Mucosa of stomach (tissue), 1 donor: ENCODE data around the gene UGT1A6.

Source experiments
- H3K27me3 ChIP-seq: one replicate; pipeline ENCODE4 v1.7.0; 2013; ENCODE audit warnings: mild to moderate bottlenecking, low read length; ENCODE audit not compliant: control insufficient read depth, insufficient read depth
- H3K36me3 ChIP-seq: one replicate; pipeline ENCODE4 v1.7.0; 2013; ENCODE audit warnings: low read length; ENCODE audit not compliant: control insufficient read depth, insufficient read depth
- H3K4me1 ChIP-seq: one replicate; pipeline ENCODE4 v1.7.0; 2013; ENCODE audit warnings: mild to moderate bottlenecking, low read length; ENCODE audit not compliant: control insufficient read depth, insufficient read depth
- H3K4me3 ChIP-seq: one replicate; pipeline ENCODE4 v1.7.0; 2013; ENCODE audit warnings: low read length
- H3K9ac ChIP-seq: one replicate; pipeline ENCODE4 v1.7.0; 2013; ENCODE audit warnings: mild to moderate bottlenecking, low read length, moderate library complexity
- H3K9me3 ChIP-seq: one replicate; pipeline ENCODE4 v1.7.0; 2013; ENCODE audit warnings: mild to moderate bottlenecking, low read length, moderate library complexity; ENCODE audit not compliant: control insufficient read depth
- donor health status: Pancreatic carcinoma.

The UGT1A6 gene

GRCh38 chr2:233813236-233814055, 120.8 kb downstream of the UGT1A6 start:
- Histone ChIP-seq H3K36me3 (no peaks in the 10 kb centered on the region), H3K9me3 (no peaks in the 10 kb centered on the region), H3K4me1 (no peaks in the 10 kb centered on the region), H3K4me3 (no peak overlapping the region), H3K9ac (no peak overlapping the region), H3K27me3 (no peaks in the 10 kb centered on the region)

GRCh38 chr2:233814056-233814835, 121.6 kb downstream of the UGT1A6 start:
- H3K4me3 ChIP-seq = no peak overlapping the region
- H3K9ac ChIP-seq = no peak overlapping the region
- H3K27me3 ChIP-seq = no peaks in the 10 kb centered on the region
- no peaks in the 10 kb centered on the region for H3K4me1 ChIP-seq
- no peaks in the 10 kb centered on the region for H3K36me3 ChIP-seq
- H3K9me3 ChIP-seq = no peaks in the 10 kb centered on the region

- Histone ChIP-seq H3K36me3 (no peaks in the 10 kb centered on the region), H3K4me1 (no peaks in the 10 kb centered on the region), H3K9me3 (no peaks in the 10 kb centered on the region), H3K27me3 (no peaks in the 10 kb centered on the region), H3K9ac (no peak overlapping the region), H3K4me3 (no peak overlapping the region)
Observed at GRCh38 chr2:233815861-233816260, 123.2 kb downstream of the UGT1A6 start.

- Histone ChIP-seq H3K4me3 (no peak overlapping the region), H3K36me3 (no peaks in the 10 kb centered on the region), H3K9me3 (no peaks in the 10 kb centered on the region), H3K9ac (no peak overlapping the region), H3K4me1 (no peaks in the 10 kb centered on the region), H3K27me3 (no peaks in the 10 kb centered on the region)
Observed at GRCh38 chr2:233816334-233816733, 123.6 kb downstream of the UGT1A6 start.

GRCh38 chr2:233816771-233817170, 124.1 kb downstream of the UGT1A6 start:
- Histone ChIP-seq H3K36me3 (no peaks in the 10 kb centered on the region), H3K9me3 (no peaks in the 10 kb centered on the region), H3K27me3 (no peaks in the 10 kb centered on the region), H3K4me1 (no peaks in the 10 kb centered on the region), H3K9ac (no peak overlapping the region), H3K4me3 (no peak overlapping the region)

- no peaks in the 10 kb centered on the region for H3K27me3 ChIP-seq
- no peak overlapping the region for H3K4me3 ChIP-seq
- no peaks in the 10 kb centered on the region for H3K9me3 ChIP-seq
- H3K4me1 ChIP-seq = no peaks in the 10 kb centered on the region
- no peak overlapping the region for H3K9ac ChIP-seq
- no peaks in the 10 kb centered on the region for H3K36me3 ChIP-seq
Observed at GRCh38 chr2:233817361-233817911, 124.7 kb downstream of the UGT1A6 start.

- Histone ChIP-seq H3K9ac (no peak overlapping the region), H3K4me3 (no peak overlapping the region), H3K36me3 (no peaks in the 10 kb centered on the region), H3K4me1 (peaks cover under 1% of the 10 kb centered on the region), H3K9me3 (no peaks in the 10 kb centered on the region), H3K27me3 (no peaks in the 10 kb centered on the region)
Observed at GRCh38 chr2:233817995-233818638, 125.4 kb downstream of the UGT1A6 start.

- Histone ChIP-seq H3K4me1 (peaks cover 8% of the 10 kb centered on the region), H3K9ac (no peak overlapping the region), H3K27me3 (no peaks in the 10 kb centered on the region), H3K36me3 (no peaks in the 10 kb centered on the region), H3K9me3 (no peaks in the 10 kb centered on the region), H3K4me3 (no peak overlapping the region)
Observed at GRCh38 chr2:233818639-233819621, 126.2 kb downstream of the UGT1A6 start.

GRCh38 chr2:233819884-233820773, 127.4 kb downstream of the UGT1A6 start:
- Histone ChIP-seq H3K9ac (no peak overlapping the region), H3K36me3 (no peaks in the 10 kb centered on the region), H3K27me3 (no peaks in the 10 kb centered on the region), H3K9me3 (no peaks in the 10 kb centered on the region), H3K4me3 (no peak overlapping the region), H3K4me1 (peaks cover 8% of the 10 kb centered on the region)

- Histone ChIP-seq H3K4me3 (no peak overlapping the region), H3K4me1 (peaks cover 8% of the 10 kb centered on the region), H3K9me3 (no peaks in the 10 kb centered on the region), H3K27me3 (no peaks in the 10 kb centered on the region), H3K36me3 (no peaks in the 10 kb centered on the region), H3K9ac (no peak overlapping the region)
Observed at GRCh38 chr2:233820774-233821105, 128.1 kb downstream of the UGT1A6 start.
